ENCODE data around the gene KCNMA1.

The KCNMA1 gene

GRCh38 chr10:77531441-77532001 lies 106.1 kb downstream of the KCNMA1 start:
- TF ChIP-seq ZNF274 (IDR thresholded peaks at IDR 0.05; ENCODE audit: low read depth, low read length) (no peak), YY1 (IDR thresholded peaks at IDR 0.05; ENCODE audit: insufficient read depth, insufficient read length) (no peak)
- Histone ChIP-seq H3K4me1 (ENCODE audit: insufficient read depth, insufficient read length) (peaks cover 4% of the 10 kb centered on the region), H3K36me3 (ENCODE audit: insufficient read depth, insufficient read length, low read length) (no peaks in the 10 kb centered on the region), H3K27me3 (ENCODE audit: insufficient read depth, insufficient read length) (no peaks in the 10 kb centered on the region), H3K9me3 (ENCODE audit: insufficient read depth, low read length) (no peaks in the 10 kb centered on the region), H3K9ac (ENCODE audit: insufficient read length, low read depth) (no peak overlapping the region), H3K4me3 (ENCODE audit: insufficient read length, low read depth) (no peak overlapping the region)
- no peak for DNase-seq (ENCODE audit: low read depth, low spot score)

- H3K27me3 ChIP-seq (ENCODE audit: insufficient read depth, insufficient read length) = no peaks in the 10 kb centered on the region
- DNase-seq (ENCODE audit: low read depth, low spot score) = no peak
- no peaks in the 10 kb centered on the region for H3K9me3 ChIP-seq (ENCODE audit: insufficient read depth, low read length)
- H3K4me1 ChIP-seq (ENCODE audit: insufficient read depth, insufficient read length) = peaks cover 4% of the 10 kb centered on the region
- H3K9ac ChIP-seq (ENCODE audit: insufficient read length, low read depth) = no peak overlapping the region
- H3K36me3 ChIP-seq (ENCODE audit: insufficient read depth, insufficient read length, low read length) = no peaks in the 10 kb centered on the region
- no peak overlapping the region for H3K4me3 ChIP-seq (ENCODE audit: insufficient read length, low read depth)
- TF ChIP-seq SUZ12 (IDR thresholded peaks at IDR 0.05; ENCODE audit: extremely low read depth, insufficient read depth, insufficient read length) = no peak
- TF ChIP-seq ZNF274 (IDR thresholded peaks at IDR 0.05; ENCODE audit: low read depth, low read length) = no peak
- TF ChIP-seq YY1 (IDR thresholded peaks at IDR 0.05; ENCODE audit: insufficient read depth, insufficient read length) = no peak
Observed at GRCh38 chr10:77530011-77530410, 107.6 kb downstream of the KCNMA1 start.

- Histone ChIP-seq H3K4me1 (ENCODE audit: insufficient read depth, insufficient read length) (peaks cover 4% of the 10 kb centered on the region), H3K9me3 (ENCODE audit: insufficient read depth, low read length) (no peaks in the 10 kb centered on the region), H3K27me3 (ENCODE audit: insufficient read depth, insufficient read length) (no peaks in the 10 kb centered on the region), H3K9ac (ENCODE audit: insufficient read length, low read depth) (no peak overlapping the region), H3K36me3 (ENCODE audit: insufficient read depth, insufficient read length, low read length) (no peaks in the 10 kb centered on the region), H3K4me3 (ENCODE audit: insufficient read length, low read depth) (no peak overlapping the region)
- no peak for TF ChIP-seq YY1 (IDR thresholded peaks at IDR 0.05; ENCODE audit: insufficient read depth, insufficient read length)
- TF ChIP-seq SUZ12 (IDR thresholded peaks at IDR 0.05; ENCODE audit: extremely low read depth, insufficient read depth, insufficient read length) = no peak
- no peak for TF ChIP-seq ZNF274 (IDR thresholded peaks at IDR 0.05; ENCODE audit: low read depth, low read length)
- DNase-seq (ENCODE audit: low read depth, low spot score) = no peak
Observed at GRCh38 chr10:77529050-77529576, 108.5 kb downstream of the KCNMA1 start.

- peaks cover 4% of the 10 kb centered on the region for H3K4me1 ChIP-seq (ENCODE audit: insufficient read depth, insufficient read length)
Observed at GRCh38 chr10:77527839-77528238, 109.8 kb downstream of the KCNMA1 start.

GRCh38 chr10:77526868-77527617 lies 110.6 kb downstream of the KCNMA1 start:
- H3K9ac ChIP-seq (ENCODE audit: insufficient read length, low read depth) = no peak overlapping the region

More at GRCh38 chr10:77527839-77528238, 109.8 kb downstream of the KCNMA1 start:
- Histone ChIP-seq H3K4me3 (ENCODE audit: insufficient read length, low read depth) (no peak overlapping the region), H3K36me3 (ENCODE audit: insufficient read depth, insufficient read length, low read length) (no peaks in the 10 kb centered on the region), H3K27me3 (ENCODE audit: insufficient read depth, insufficient read length) (no peaks in the 10 kb centered on the region), H3K9me3 (ENCODE audit: insufficient read depth, low read length) (no peaks in the 10 kb centered on the region), H3K9ac (ENCODE audit: insufficient read length, low read depth) (no peak overlapping the region)
- no peak for DNase-seq (ENCODE audit: low read depth, low spot score)
- TF ChIP-seq ZNF274 (IDR thresholded peaks at IDR 0.05; ENCODE audit: low read depth, low read length) = no peak
- no peak for TF ChIP-seq SUZ12 (IDR thresholded peaks at IDR 0.05; ENCODE audit: extremely low read depth, insufficient read depth, insufficient read length)
- TF ChIP-seq YY1 (IDR thresholded peaks at IDR 0.05; ENCODE audit: insufficient read depth, insufficient read length) = no peak

GRCh38 chr10:77524281-77524711 lies 113.3 kb downstream of the KCNMA1 start:
- no peaks in the 10 kb centered on the region for H3K9me3 ChIP-seq (ENCODE audit: insufficient read depth, low read length)
- no peak for DNase-seq (ENCODE audit: low read depth, low spot score)
- H3K4me3 ChIP-seq (ENCODE audit: insufficient read length, low read depth) = no peak overlapping the region
- H3K4me1 ChIP-seq (ENCODE audit: insufficient read depth, insufficient read length) = no peaks in the 10 kb centered on the region
- H3K36me3 ChIP-seq (ENCODE audit: insufficient read depth, insufficient read length, low read length) = no peaks in the 10 kb centered on the region
- no peak overlapping the region for H3K9ac ChIP-seq (ENCODE audit: insufficient read length, low read depth)
- TF ChIP-seq ZNF274 (IDR thresholded peaks at IDR 0.05; ENCODE audit: low read depth, low read length) = no peak
- no peak for TF ChIP-seq SUZ12 (IDR thresholded peaks at IDR 0.05; ENCODE audit: extremely low read depth, insufficient read depth, insufficient read length)
- no peak for TF ChIP-seq YY1 (IDR thresholded peaks at IDR 0.05; ENCODE audit: insufficient read depth, insufficient read length)
- H3K27me3 ChIP-seq (ENCODE audit: insufficient read depth, insufficient read length) = no peaks in the 10 kb centered on the region

More at GRCh38 chr10:77526868-77527617, 110.6 kb downstream of the KCNMA1 start:
- TF ChIP-seq YY1 (IDR thresholded peaks at IDR 0.05; ENCODE audit: insufficient read depth, insufficient read length) = no peak
- TF ChIP-seq SUZ12 (IDR thresholded peaks at IDR 0.05; ENCODE audit: extremely low read depth, insufficient read depth, insufficient read length) = no peak
- TF ChIP-seq ZNF274 (IDR thresholded peaks at IDR 0.05; ENCODE audit: low read depth, low read length) = no peak
- H3K4me1 ChIP-seq (ENCODE audit: insufficient read depth, insufficient read length) = peaks cover 4% of the 10 kb centered on the region
- H3K9me3 ChIP-seq (ENCODE audit: insufficient read depth, low read length) = no peaks in the 10 kb centered on the region
- H3K27me3 ChIP-seq (ENCODE audit: insufficient read depth, insufficient read length) = no peaks in the 10 kb centered on the region
- DNase-seq (ENCODE audit: low read depth, low spot score) = no peak
- H3K36me3 ChIP-seq (ENCODE audit: insufficient read depth, insufficient read length, low read length) = no peaks in the 10 kb centered on the region
- H3K4me3 ChIP-seq (ENCODE audit: insufficient read length, low read depth) = no peak overlapping the region

- Histone ChIP-seq H3K27me3 (ENCODE audit: insufficient read depth, insufficient read length) (no peaks in the 10 kb centered on the region), H3K4me3 (ENCODE audit: insufficient read length, low read depth) (no peak overlapping the region), H3K9me3 (ENCODE audit: insufficient read depth, low read length) (no peaks in the 10 kb centered on the region), H3K9ac (ENCODE audit: insufficient read length, low read depth) (no peak overlapping the region), H3K36me3 (ENCODE audit: insufficient read depth, insufficient read length, low read length) (no peaks in the 10 kb centered on the region), H3K4me1 (ENCODE audit: insufficient read depth, insufficient read length) (no peaks in the 10 kb centered on the region)
- DNase-seq (ENCODE audit: low read depth, low spot score) = no peak
- TF ChIP-seq YY1 (IDR thresholded peaks at IDR 0.05; ENCODE audit: insufficient read depth, insufficient read length) (no peak), ZNF274 (IDR thresholded peaks at IDR 0.05; ENCODE audit: low read depth, low read length) (no peak), SUZ12 (IDR thresholded peaks at IDR 0.05; ENCODE audit: extremely low read depth, insufficient read depth, insufficient read length) (no peak)
Observed at GRCh38 chr10:77522268-77522809, 115.3 kb downstream of the KCNMA1 start.

Measured in NT2/D1 (cell line).